Breast epithelium (tissue), 3 donors: ENCODE results near the gene TIAM2.

Experiments
- POLR2AphosphoS5 ChIP-seq, 3 donors: sonication (generic); formaldehyde crosslinking; IDR thresholded peaks; one replicate each; pipeline ENCODE4 v1.6.1; 2017; ENCODE audit warnings: antibody characterized with exemption in 3 of 3
- TF ChIP-seq, protein P1 (sequence below), 3 donors: fragments of 450-650 bp; IDR thresholded peaks; one replicate each; pipeline ENCODE4 v1.5.1; 2016 to 2017; ENCODE audit warnings: antibody characterized with exemption in 3 of 3, mild to moderate bottlenecking in 3 of 3, moderate library complexity in 3 of 3

DNA sequence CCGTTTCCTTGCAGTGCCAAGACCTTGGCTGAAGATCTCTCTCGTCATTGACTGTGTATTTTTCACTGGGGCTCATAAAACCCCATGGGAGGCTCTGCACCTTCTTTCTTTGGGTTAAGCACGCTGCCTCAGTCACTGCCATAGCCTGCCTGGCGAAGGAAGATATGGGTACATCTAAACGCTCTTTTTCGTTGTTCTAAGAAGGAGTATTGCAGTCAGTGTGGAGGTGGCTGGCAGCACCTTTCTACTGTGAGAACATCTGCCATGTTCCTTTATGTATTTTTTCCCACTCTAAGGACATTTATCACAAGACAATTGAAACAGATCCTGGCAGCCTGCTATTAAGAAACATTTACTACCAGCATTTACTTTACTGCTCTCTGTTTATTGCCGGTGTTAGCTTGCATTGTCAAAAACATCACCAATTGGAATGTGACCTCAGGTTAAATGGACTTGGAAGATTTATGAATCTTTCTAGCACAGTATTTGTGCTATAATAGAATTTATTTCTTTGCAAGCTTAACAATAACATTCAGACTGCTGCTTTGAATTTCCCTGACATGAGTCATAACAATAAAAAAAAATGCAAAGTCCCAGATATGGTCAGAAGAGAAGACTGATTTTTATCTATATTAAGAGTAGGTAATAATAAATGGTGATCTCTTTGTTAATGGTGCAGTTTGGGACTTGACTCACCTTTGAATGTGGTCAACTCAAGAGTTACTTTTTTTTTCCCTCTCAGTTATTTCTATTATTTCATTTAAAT lies 206.5 kb downstream of the TIAM2 start:
- TF ChIP-seq, protein P1, sequence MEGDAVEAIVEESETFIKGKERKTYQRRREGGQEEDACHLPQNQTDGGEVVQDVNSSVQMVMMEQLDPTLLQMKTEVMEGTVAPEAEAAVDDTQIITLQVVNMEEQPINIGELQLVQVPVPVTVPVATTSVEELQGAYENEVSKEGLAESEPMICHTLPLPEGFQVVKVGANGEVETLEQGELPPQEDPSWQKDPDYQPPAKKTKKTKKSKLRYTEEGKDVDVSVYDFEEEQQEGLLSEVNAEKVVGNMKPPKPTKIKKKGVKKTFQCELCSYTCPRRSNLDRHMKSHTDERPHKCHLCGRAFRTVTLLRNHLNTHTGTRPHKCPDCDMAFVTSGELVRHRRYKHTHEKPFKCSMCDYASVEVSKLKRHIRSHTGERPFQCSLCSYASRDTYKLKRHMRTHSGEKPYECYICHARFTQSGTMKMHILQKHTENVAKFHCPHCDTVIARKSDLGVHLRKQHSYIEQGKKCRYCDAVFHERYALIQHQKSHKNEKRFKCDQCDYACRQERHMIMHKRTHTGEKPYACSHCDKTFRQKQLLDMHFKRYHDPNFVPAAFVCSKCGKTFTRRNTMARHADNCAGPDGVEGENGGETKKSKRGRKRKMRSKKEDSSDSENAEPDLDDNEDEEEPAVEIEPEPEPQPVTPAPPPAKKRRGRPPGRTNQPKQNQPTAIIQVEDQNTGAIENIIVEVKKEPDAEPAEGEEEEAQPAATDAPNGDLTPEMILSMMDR (IDR thresholded peaks at IDR 0.05) = no peak
- no peak for TF ChIP-seq POLR2AphosphoS5 (IDR thresholded peaks at IDR 0.05)
